Astrocyte (in vitro differentiated cells and primary cell): Measurements from ENCODE around the gene PHETA2.

Experiments
- CTCF ChIP-seq: IDR thresholded peaks from 2 replicates; pipeline ENCODE4 v1.5.1; 2011; ENCODE audit warnings: low read depth, mild to moderate bottlenecking, inconsistent platforms, low read length, moderate library complexity; ENCODE audit not compliant: insufficient read depth
- EZH2 ChIP-seq: IDR thresholded peaks from 2 replicates; pipeline ENCODE4 v1.6.1; 2012; ENCODE audit warnings: mild to moderate bottlenecking, low read length, inconsistent platforms; ENCODE audit not compliant: insufficient read depth

DNA sequence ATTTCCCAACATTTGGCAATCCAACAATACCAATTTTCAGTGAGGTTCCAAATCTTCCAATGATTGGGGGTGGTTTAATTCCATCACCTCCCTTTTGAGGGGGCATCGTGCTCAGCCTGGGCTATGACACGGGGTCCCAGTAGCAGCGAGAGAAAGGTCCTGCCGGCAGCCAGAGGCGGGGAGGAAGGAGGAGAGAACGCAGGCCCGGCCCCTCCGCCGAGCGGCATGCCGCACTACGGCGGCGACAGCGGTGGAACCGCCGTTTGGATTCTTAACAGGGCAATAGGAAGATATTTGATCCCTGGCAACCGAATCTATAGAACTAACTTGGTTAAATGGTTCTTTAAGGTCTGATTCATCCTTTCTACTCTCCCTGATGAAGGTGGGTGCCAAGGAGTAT is 34.8 kb downstream of the PHETA2 start:
- TF ChIP-seq CTCF (no peak), EZH2 (no peak)
